ENCODE results near the gene ISY1.
"Not testable (repeated sequence)": the region's sequence is repeated elsewhere in the genome, so short reads cannot be mapped to it uniquely, and the experiment has no call there.

Gene ISY1

GRCh38 chr3:129161860-129162271, 1.0 kb upstream of the ISY1 start:
- H2BK15ac ChIP-seq (ENCODE audit: low read length): no peak overlapping the region
- no peak overlapping the region for H3K14ac ChIP-seq (ENCODE audit: low read length)
- no peak for DNase-seq (ENCODE audit: low spot score)
- no peak overlapping the region for H2BK120ac ChIP-seq (ENCODE audit: low read depth, low read length)
- peak overlapping the region; percentile 81 to 89 for H3K4me3 ChIP-seq (ENCODE audit: low read length in 2 of 2)
- H3K27ac ChIP-seq (replicated peaks; ENCODE audit: low read length): peak overlapping the region; percentile 95
- no peak overlapping the region for H3K18ac ChIP-seq (ENCODE audit: low read length)
- peak overlapping the region; percentile 19 for H4K8ac ChIP-seq (ENCODE audit: low read depth, low read length)
- H3K27me3 ChIP-seq (ENCODE audit: control insufficient read depth in 3 of 3, insufficient read depth in 3 of 3, low read depth in 1 of 3, low read length in 3 of 3): no peaks in the 10 kb centered on the region
- H3K9me3 ChIP-seq (replicated peaks in 1 of 2; ENCODE audit: control insufficient read depth in 2 of 2, insufficient read depth in 1 of 2, low read depth in 1 of 2, low read length in 2 of 2): no peaks in the 10 kb centered on the region
- peak overlapping the region; percentile 71 for H3K9ac ChIP-seq (ENCODE audit: low read depth, low read length, poor library complexity)
- H2BK12ac ChIP-seq (ENCODE audit: low read length): no peak overlapping the region
- H3K23ac ChIP-seq (ENCODE audit: low read depth, low read length, poor library complexity): peak overlapping the region; percentile 3
- no peak overlapping the region for H4K91ac ChIP-seq (ENCODE audit: low read depth, low read length, poor library complexity)
- H2AFZ ChIP-seq (ENCODE audit: low read length): peak overlapping the region; percentile 85
- H3K36me3 ChIP-seq (replicated peaks in 1 of 2; ENCODE audit: control insufficient read depth in 2 of 2, insufficient read depth in 2 of 2, low read length in 2 of 2): peaks cover 2 to 35% of the 10 kb centered on the region in 2 donors
- H2BK5ac ChIP-seq (ENCODE audit: low read length): peak overlapping the region; percentile 17
- no peak overlapping the region for H3K4ac ChIP-seq (ENCODE audit: low read length)
- peak overlapping the region; percentile 58 for H3K4me2 ChIP-seq (ENCODE audit: insufficient read depth, low read length, poor library complexity, severe bottlenecking)
- peaks cover 4 to 5% of the 10 kb centered on the region in 2 donors for H3K4me1 ChIP-seq (ENCODE audit: control insufficient read depth in 2 of 2, insufficient read depth in 1 of 2, low read depth in 1 of 2, low read length in 2 of 2)
- H3K79me1 ChIP-seq (ENCODE audit: low read depth, low read length): peaks cover 3% of the 10 kb centered on the region
- H2AK5ac ChIP-seq (ENCODE audit: low read depth, low read length): no peak overlapping the region
- WGBS, 2 donors (ENCODE audit: extremely low coverage in 2 of 2, insufficient read length in 2 of 2, insufficient replicate concordance in 1 of 2): no CpG with 5 or more reads among the region's 12 CpGs

- H2BK5ac ChIP-seq (ENCODE audit: low read length): no peak overlapping the region
- H2AK5ac ChIP-seq (ENCODE audit: low read depth, low read length): no peak overlapping the region
- H3K4me2 ChIP-seq (ENCODE audit: insufficient read depth, low read length, poor library complexity, severe bottlenecking): no peak overlapping the region
- H3K18ac ChIP-seq (ENCODE audit: low read length): no peak overlapping the region
- no peak overlapping the region for H3K4ac ChIP-seq (ENCODE audit: low read length)
- no peak overlapping the region for H3K9ac ChIP-seq (ENCODE audit: low read depth, low read length, poor library complexity)
- H2BK12ac ChIP-seq (ENCODE audit: low read length): no peak overlapping the region
- H4K8ac ChIP-seq (ENCODE audit: low read depth, low read length): no peak overlapping the region
- H2AFZ ChIP-seq (ENCODE audit: low read length): no peak overlapping the region
- H3K27me3 ChIP-seq (ENCODE audit: control insufficient read depth in 3 of 3, insufficient read depth in 3 of 3, low read depth in 1 of 3, low read length in 3 of 3): no peaks in the 10 kb centered on the region
- H3K9me3 ChIP-seq (replicated peaks in 1 of 2; ENCODE audit: control insufficient read depth in 2 of 2, insufficient read depth in 1 of 2, low read depth in 1 of 2, low read length in 2 of 2): no peaks in the 10 kb centered on the region
- no peak overlapping the region for H3K27ac ChIP-seq (replicated peaks; ENCODE audit: low read length)
- H3K36me3 ChIP-seq (replicated peaks in 1 of 2; ENCODE audit: control insufficient read depth in 2 of 2, insufficient read depth in 2 of 2, low read length in 2 of 2): peaks cover 13 to 69% of the 10 kb centered on the region in 2 donors
- H3K4me3 ChIP-seq (ENCODE audit: low read length in 2 of 2): peak overlapping the region in 1 of 2 donors; percentile 22
- no peak overlapping the region for H2BK15ac ChIP-seq (ENCODE audit: low read length)
- H3K14ac ChIP-seq (ENCODE audit: low read length): no peak overlapping the region
- H3K4me1 ChIP-seq (ENCODE audit: control insufficient read depth in 2 of 2, insufficient read depth in 1 of 2, low read depth in 1 of 2, low read length in 2 of 2): no peaks in the 10 kb centered on the region
- H2BK120ac ChIP-seq (ENCODE audit: low read depth, low read length): no peak overlapping the region
- H4K91ac ChIP-seq (ENCODE audit: low read depth, low read length, poor library complexity): no peak overlapping the region
- DNase-seq (ENCODE audit: low spot score): no peak
- H3K23ac ChIP-seq (ENCODE audit: low read depth, low read length, poor library complexity): no peak overlapping the region
- H3K79me1 ChIP-seq (ENCODE audit: low read depth, low read length): peaks cover 2% of the 10 kb centered on the region
Measured at GRCh38 chr3:129144786-129145185, 16.1 kb downstream of the ISY1 start.

GRCh38 chr3:129141011-129141410, 19.9 kb downstream of the ISY1 start:
- H3K27ac ChIP-seq (replicated peaks; ENCODE audit: low read length); H4K91ac ChIP-seq (ENCODE audit: low read depth, low read length, poor library complexity); H3K79me1 ChIP-seq (ENCODE audit: low read depth, low read length); H3K14ac ChIP-seq (ENCODE audit: low read length); H3K4me1 ChIP-seq (ENCODE audit: control insufficient read depth in 2 of 2, insufficient read depth in 1 of 2, low read depth in 1 of 2, low read length in 2 of 2); H2AFZ ChIP-seq (ENCODE audit: low read length); H2BK12ac ChIP-seq (ENCODE audit: low read length); H2BK15ac ChIP-seq (ENCODE audit: low read length); DNase-seq (ENCODE audit: low spot score); H3K4me3 ChIP-seq (ENCODE audit: low read length in 2 of 2); H3K27me3 ChIP-seq (ENCODE audit: control insufficient read depth in 3 of 3, insufficient read depth in 3 of 3, low read depth in 1 of 3, low read length in 3 of 3); H3K23ac ChIP-seq (ENCODE audit: low read depth, low read length, poor library complexity); H3K9me3 ChIP-seq (replicated peaks in 1 of 2; ENCODE audit: control insufficient read depth in 2 of 2, insufficient read depth in 1 of 2, low read depth in 1 of 2, low read length in 2 of 2); H3K18ac ChIP-seq (ENCODE audit: low read length); H4K8ac ChIP-seq (ENCODE audit: low read depth, low read length); H3K4me2 ChIP-seq (ENCODE audit: insufficient read depth, low read length, poor library complexity, severe bottlenecking); H2AK5ac ChIP-seq (ENCODE audit: low read depth, low read length); H2BK120ac ChIP-seq (ENCODE audit: low read depth, low read length); H3K9ac ChIP-seq (ENCODE audit: low read depth, low read length, poor library complexity); H2BK5ac ChIP-seq (ENCODE audit: low read length); H3K4ac ChIP-seq (ENCODE audit: low read length): not testable (repeated sequence)
- peaks cover 12 to 71% of the 10 kb centered on the region in 2 donors for H3K36me3 ChIP-seq (replicated peaks in 1 of 2; ENCODE audit: control insufficient read depth in 2 of 2, insufficient read depth in 2 of 2, low read length in 2 of 2)
- WGBS, 2 donors (ENCODE audit: extremely low coverage in 2 of 2, insufficient read length in 2 of 2, insufficient replicate concordance in 1 of 2): no CpG with 5 or more reads among the region's 5 CpGs

GRCh38 chr3:129139911-129140310, 21.0 kb downstream of the ISY1 start:
- no peak overlapping the region for H2BK12ac ChIP-seq (ENCODE audit: low read length)
- no peak overlapping the region for H2BK5ac ChIP-seq (ENCODE audit: low read length)
- H3K4me1 ChIP-seq (ENCODE audit: control insufficient read depth in 2 of 2, insufficient read depth in 1 of 2, low read depth in 1 of 2, low read length in 2 of 2): no peaks in the 10 kb centered on the region
- no peak overlapping the region for H3K18ac ChIP-seq (ENCODE audit: low read length)
- no peaks in the 10 kb centered on the region for H3K27me3 ChIP-seq (ENCODE audit: control insufficient read depth in 3 of 3, insufficient read depth in 3 of 3, low read depth in 1 of 3, low read length in 3 of 3)
- H3K4ac ChIP-seq (ENCODE audit: low read length): no peak overlapping the region
- no peak overlapping the region for H2BK15ac ChIP-seq (ENCODE audit: low read length)
- DNase-seq (ENCODE audit: low spot score): no peak
- H4K91ac ChIP-seq (ENCODE audit: low read depth, low read length, poor library complexity): no peak overlapping the region
- H3K23ac ChIP-seq (ENCODE audit: low read depth, low read length, poor library complexity): no peak overlapping the region
- H2AFZ ChIP-seq (ENCODE audit: low read length): no peak overlapping the region
- H3K4me3 ChIP-seq (ENCODE audit: low read length in 2 of 2): no peak overlapping the region
- H3K9ac ChIP-seq (ENCODE audit: low read depth, low read length, poor library complexity): no peak overlapping the region
- no peak overlapping the region for H4K8ac ChIP-seq (ENCODE audit: low read depth, low read length)
- peaks cover 7 to 69% of the 10 kb centered on the region in 2 donors for H3K36me3 ChIP-seq (replicated peaks in 1 of 2; ENCODE audit: control insufficient read depth in 2 of 2, insufficient read depth in 2 of 2, low read length in 2 of 2)
- no peak overlapping the region for H3K4me2 ChIP-seq (ENCODE audit: insufficient read depth, low read length, poor library complexity, severe bottlenecking)
- no CpG with 5 or more reads among the region's 1 CpG for WGBS, 2 donors (ENCODE audit: extremely low coverage in 2 of 2, insufficient read length in 2 of 2, insufficient replicate concordance in 1 of 2)
- no peak overlapping the region for H3K14ac ChIP-seq (ENCODE audit: low read length)
- peaks cover 2% of the 10 kb centered on the region for H3K79me1 ChIP-seq (ENCODE audit: low read depth, low read length)
- H3K27ac ChIP-seq (replicated peaks; ENCODE audit: low read length): no peak overlapping the region
- no peak overlapping the region for H2BK120ac ChIP-seq (ENCODE audit: low read depth, low read length)
- H3K9me3 ChIP-seq (replicated peaks in 1 of 2; ENCODE audit: control insufficient read depth in 2 of 2, insufficient read depth in 1 of 2, low read depth in 1 of 2, low read length in 2 of 2): no peaks in the 10 kb centered on the region
- H2AK5ac ChIP-seq (ENCODE audit: low read depth, low read length): no peak overlapping the region
